Tongue (tissue), 2 donors: ENCODE data around the gene HOXC10. TPM values are rescaled to one million over a fixed set of nuclear protein-coding genes. Genes with fewer than 3 reads are reported as not detected.

Experiments used
- small RNA-seq: library from RNA; depleted of rRNA; stranded (forward); fragments of <200 nt; gene quantifications from one replicate; pipeline ENCODE3, GENCODE V24; 2014; ENCODE audit warnings: low replicate concordance
- total RNA-seq: library from RNA; depleted of rRNA; stranded (reverse); fragments of >200 nt; gene quantifications from one replicate; pipeline ENCODE4 v1.2.3, GENCODE V29; 2014

HOXC10 gene
- total RNA-seq, 1 donor from 2014 or later = not detected

Small RNAs within 50 kb of the gene (small RNA-seq; reads per million reads assigned to genes)
- not detected for gene AC012531.3
- not detected for gene AC012531.4
- gene HOXC5 = not detected
- gene MIR196A2 = 0.15 reads per million
- gene MIR615 = not detected
- not detected for gene RF01905
- gene RF01906 = not detected

Other genes with a start within 250 kb of the HOXC10 start
- gene CISTR, start 233.2 kb upstream of the HOXC10 start, total RNA-seq = not detected
- gene HOXC13, start 46.3 kb upstream of the HOXC10 start, total RNA-seq = not detected
- gene HOXC12, start 30.2 kb upstream of the HOXC10 start, total RNA-seq = not detected
- gene HOXC11, start 12.0 kb upstream of the HOXC10 start, total RNA-seq = not detected
- not detected for gene HOTAIR, start 10.2 kb upstream of the HOXC10 start, total RNA-seq
- not detected for gene HOXC9, start 15.0 kb downstream of the HOXC10 start, total RNA-seq
- gene HOXC8, start 23.8 kb downstream of the HOXC10 start, total RNA-seq = not detected
- gene HOXC6, start 43.3 kb downstream of the HOXC10 start, total RNA-seq = not detected
- not detected for gene HOXC5, start 47.9 kb downstream of the HOXC10 start, total RNA-seq
- 0.21 TPM for gene HOXC4, start 68.7 kb downstream of the HOXC10 start, total RNA-seq
- 22.1 TPM for gene SMUG1, start 203.8 kb downstream of the HOXC10 start, total RNA-seq